ENCODE measurements around the gene CLNK.
A peak's percentile ranks its signal among the peaks of the same experiment; 100 is the strongest.

The CLNK gene, protein sequence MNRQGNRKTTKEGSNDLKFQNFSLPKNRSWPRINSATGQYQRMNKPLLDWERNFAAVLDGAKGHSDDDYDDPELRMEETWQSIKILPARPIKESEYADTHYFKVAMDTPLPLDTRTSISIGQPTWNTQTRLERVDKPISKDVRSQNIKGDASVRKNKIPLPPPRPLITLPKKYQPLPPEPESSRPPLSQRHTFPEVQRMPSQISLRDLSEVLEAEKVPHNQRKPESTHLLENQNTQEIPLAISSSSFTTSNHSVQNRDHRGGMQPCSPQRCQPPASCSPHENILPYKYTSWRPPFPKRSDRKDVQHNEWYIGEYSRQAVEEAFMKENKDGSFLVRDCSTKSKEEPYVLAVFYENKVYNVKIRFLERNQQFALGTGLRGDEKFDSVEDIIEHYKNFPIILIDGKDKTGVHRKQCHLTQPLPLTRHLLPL

DNA sequence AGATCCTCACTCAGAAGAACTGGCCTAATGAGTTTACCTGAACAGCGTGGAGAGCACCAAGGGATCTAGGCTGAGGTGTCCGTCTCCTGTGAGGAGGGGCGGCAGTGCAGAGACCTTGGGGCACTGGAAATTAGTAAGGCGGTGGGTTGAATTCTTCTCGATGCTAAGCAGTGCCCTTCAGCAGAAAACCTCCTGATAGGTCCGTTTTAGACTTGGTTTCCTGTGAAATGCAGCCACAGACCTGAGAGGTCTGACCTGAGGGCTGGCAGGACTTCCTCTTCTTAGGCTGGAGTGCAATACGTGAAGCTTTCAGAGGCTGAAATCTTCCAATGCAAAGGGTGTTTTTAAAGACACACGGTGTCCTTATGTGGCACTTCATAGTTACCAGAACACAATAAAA, at the start of gene CLNK:
CLNK (minus strand) TSS at position 138 of the 400 bp plus-strand sequence. CDS start 16,899 bp downstream, outside the sequence.
- Mint-ChIP-seq H3K9me3 (peaks cover 3% of the 10 kb centered on the region), H3K27ac (peak within 1 kb of the TSS; percentile 94), H3K4me1 (peaks cover 50% of the 10 kb centered on the region), H3K27me3 (no peaks in the 10 kb centered on the region), H3K36me3 (peaks cover 9% of the 10 kb centered on the region), H3K4me3 (peak within 1 kb of the TSS; percentile 82)
- peak; percentile 98 for ATAC-seq

DNA sequence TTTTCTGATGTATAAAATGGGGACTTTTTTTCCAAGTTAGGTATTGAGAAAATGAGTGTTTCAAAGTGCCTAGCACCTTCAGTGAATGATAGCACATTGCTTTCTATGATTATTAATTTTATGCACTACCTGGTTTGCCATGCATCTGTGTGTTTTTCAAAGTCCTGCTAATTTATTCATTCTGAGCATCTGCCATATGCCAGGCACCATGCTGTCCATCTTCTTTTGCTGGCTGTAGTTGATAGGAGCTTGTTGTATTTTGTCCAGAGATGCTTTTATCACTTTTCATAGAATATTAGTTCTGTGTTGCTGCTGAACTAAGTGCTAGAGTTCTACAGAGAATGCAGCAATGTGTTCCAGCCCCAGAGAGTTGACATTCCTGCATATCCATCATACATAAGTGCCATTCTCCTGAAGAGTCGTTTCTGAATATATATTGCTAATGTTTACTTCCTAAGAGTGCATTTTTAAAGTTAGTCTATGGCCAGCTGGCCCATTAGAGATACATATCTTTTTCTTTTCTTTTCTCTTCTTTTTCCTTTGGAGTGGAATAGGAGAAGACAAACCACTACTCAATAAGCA, 49.0 kb upstream of the CLNK start:
- H3K27me3 Mint-ChIP-seq, result no peaks in the 10 kb centered on the region
- peak overlapping the region; percentile 10 for H3K4me3 Mint-ChIP-seq
- peaks cover 58% of the 10 kb centered on the region for H3K4me1 Mint-ChIP-seq
- H3K9me3 Mint-ChIP-seq, result peaks cover 3% of the 10 kb centered on the region
- no peaks in the 10 kb centered on the region for H3K36me3 Mint-ChIP-seq
- no peak for ATAC-seq
- peak overlapping the region; percentile 88 for H3K27ac Mint-ChIP-seq

DNA sequence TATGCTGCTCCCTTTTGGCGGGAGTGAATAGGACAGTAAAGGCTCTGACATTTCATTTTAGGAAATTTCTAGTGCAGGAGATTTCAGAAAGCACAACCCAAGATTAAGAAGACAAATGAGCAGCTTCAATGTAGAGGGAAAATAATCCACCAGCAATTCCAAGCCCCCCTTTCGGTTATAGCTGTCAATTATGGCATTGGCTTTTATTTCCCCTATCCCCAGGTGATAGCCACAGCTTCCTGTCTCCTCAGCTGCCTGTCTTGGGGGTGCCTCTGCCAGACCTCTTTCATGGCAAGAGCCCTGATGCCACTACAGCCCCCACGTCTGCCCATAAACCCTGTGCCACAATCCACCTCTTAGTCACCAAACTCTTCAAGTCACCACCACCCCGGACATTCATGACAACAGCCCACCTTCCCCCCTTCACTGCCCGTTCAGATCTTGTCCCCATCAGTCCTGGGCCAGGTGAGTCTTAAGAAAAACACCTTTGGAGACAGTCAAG, 48.4 kb upstream of the CLNK start:
- no peak for ATAC-seq
- H3K4me1 Mint-ChIP-seq, result peaks cover 61% of the 10 kb centered on the region
- H3K27me3 Mint-ChIP-seq, result no peaks in the 10 kb centered on the region

DNA sequence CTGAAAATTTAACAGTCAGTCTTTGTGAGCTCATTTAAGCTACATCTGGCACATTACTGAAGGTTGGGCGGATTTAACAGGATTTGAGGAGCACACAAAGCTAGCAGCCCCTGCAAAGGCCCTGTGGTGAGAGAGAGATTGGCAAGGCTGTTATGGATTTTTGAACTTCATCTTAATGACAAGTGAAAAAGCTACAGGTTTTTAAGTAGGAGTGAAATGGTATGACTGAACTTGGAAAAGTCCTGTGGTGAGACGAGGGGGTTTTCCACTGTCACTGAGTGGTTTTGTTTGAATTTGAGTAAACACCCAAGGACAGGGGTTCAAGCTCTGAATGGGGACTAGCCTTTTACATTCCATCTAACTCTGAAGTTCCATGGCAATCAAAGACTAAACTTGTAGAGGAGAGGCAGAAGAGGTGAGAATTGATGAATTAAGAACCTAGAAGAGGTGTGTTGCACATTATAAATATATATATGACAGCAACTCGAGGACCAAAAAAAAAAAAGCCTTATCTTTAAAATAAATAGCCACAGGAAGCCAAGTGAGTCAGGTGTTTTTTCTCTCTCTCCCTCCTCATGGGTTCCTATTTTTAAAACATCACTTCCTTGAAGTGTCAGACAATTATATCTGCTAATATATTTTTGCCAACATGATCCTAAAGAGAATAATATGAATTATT, 47.8 kb upstream of the CLNK start:
- peaks cover 3% of the 10 kb centered on the region for H3K9me3 Mint-ChIP-seq
- H3K27me3 Mint-ChIP-seq, result no peaks in the 10 kb centered on the region
- H3K4me3 Mint-ChIP-seq, result peak overlapping the region; percentile 40
- peaks cover 67% of the 10 kb centered on the region for H3K4me1 Mint-ChIP-seq
- peak overlapping the region; percentile 88 for H3K27ac Mint-ChIP-seq
- ATAC-seq, result peak; percentile 34
- no peaks in the 10 kb centered on the region for H3K36me3 Mint-ChIP-seq

More for the DNA sequence above, 48.4 kb upstream of the CLNK start:
- Mint-ChIP-seq H3K27ac (peak overlapping the region; percentile 88), H3K36me3 (no peaks in the 10 kb centered on the region), H3K4me3 (peak overlapping the region; percentile 25), H3K9me3 (peaks cover 3% of the 10 kb centered on the region)

GRCh38 chr4:10731690-10732089, 47.1 kb upstream of the CLNK start:
- Mint-ChIP-seq H3K4me1 (peaks cover 74% of the 10 kb centered on the region), H3K27me3 (no peaks in the 10 kb centered on the region), H3K9me3 (peaks cover 3% of the 10 kb centered on the region), H3K27ac (peak overlapping the region; percentile 88), H3K4me3 (no peak overlapping the region), H3K36me3 (no peaks in the 10 kb centered on the region)
- ATAC-seq, result no peak

DNA sequence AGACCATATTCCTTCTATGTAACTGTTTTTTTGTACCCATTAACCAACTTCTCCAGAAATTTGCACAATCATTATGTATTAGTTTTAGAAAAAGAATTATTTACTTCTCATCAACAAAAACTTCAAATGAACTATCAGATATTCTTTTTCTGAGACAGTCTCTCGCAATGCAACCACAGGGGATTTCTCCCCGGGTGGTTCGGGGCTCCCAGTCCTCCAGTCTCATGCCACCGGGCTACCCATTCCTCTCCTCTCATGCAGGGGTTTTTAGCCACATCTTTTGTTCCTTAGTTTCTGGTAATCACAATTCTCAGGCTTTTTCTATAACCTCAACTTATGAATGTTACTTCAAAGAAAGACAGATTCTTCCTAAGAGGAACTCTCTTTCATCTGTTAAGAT, 46.6 kb upstream of the CLNK start:
- Mint-ChIP-seq H3K27ac (peak overlapping the region; percentile 88), H3K4me3 (peak overlapping the region; percentile 42), H3K27me3 (no peaks in the 10 kb centered on the region), H3K36me3 (no peaks in the 10 kb centered on the region), H3K9me3 (peaks cover 3% of the 10 kb centered on the region), H3K4me1 (peaks cover 75% of the 10 kb centered on the region)
- no peak for ATAC-seq

DNA sequence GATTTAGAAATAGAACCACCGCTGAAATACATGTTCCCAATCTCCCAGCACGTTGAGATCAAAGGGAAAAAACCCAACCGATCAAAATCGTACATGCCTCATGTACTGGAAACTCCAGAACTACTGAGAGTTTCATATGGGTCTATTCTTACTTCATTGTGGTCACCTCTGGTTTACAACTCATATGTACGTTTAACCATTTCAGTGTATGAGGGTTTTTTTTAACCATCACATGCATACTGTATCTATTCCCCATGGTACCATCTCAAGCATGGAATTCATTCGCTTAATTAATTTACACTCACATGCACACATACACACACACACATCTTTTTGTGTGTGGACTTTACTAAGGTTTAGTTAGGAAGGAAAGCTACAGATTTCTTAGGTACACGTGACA, 46.0 kb upstream of the CLNK start:
- H3K9me3 Mint-ChIP-seq, result peaks cover 3% of the 10 kb centered on the region
- peak; percentile 54 for ATAC-seq
- H3K36me3 Mint-ChIP-seq, result no peaks in the 10 kb centered on the region
- H3K4me3 Mint-ChIP-seq, result peak overlapping the region; percentile 36
- no peaks in the 10 kb centered on the region for H3K27me3 Mint-ChIP-seq
- H3K4me1 Mint-ChIP-seq, result peaks cover 75% of the 10 kb centered on the region
- peak overlapping the region; percentile 88 for H3K27ac Mint-ChIP-seq

- Mint-ChIP-seq H3K27ac (peak overlapping the region; percentile 88), H3K27me3 (no peaks in the 10 kb centered on the region), H3K9me3 (peaks cover 3% of the 10 kb centered on the region), H3K36me3 (no peaks in the 10 kb centered on the region), H3K4me3 (peak overlapping the region; percentile 36), H3K4me1 (peaks cover 72% of the 10 kb centered on the region)
- ATAC-seq, result no peak
Observed at GRCh38 chr4:10730019-10730418, 45.5 kb upstream of the CLNK start.

DNA sequence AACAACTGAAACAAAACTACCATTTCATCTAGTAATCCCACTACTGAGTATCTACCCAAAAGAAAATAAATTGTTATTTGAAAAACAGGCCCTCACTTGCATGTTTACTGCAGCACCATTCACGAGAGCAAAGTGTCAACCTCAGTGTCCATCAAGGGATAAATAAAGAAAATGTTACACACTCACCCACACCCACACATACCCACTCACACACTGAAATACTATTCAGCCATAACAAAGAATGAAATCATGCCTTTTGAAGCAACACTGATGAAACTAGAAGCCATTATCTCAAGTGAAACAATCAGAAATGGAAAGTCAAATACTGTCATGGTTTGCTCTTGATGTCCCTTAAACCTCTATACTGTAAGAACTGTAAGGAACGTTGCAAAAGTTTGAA, 44.8 kb upstream of the CLNK start:
- no peaks in the 10 kb centered on the region for H3K36me3 Mint-ChIP-seq
- H3K4me1 Mint-ChIP-seq, result peaks cover 77% of the 10 kb centered on the region
- peak overlapping the region; percentile 88 for H3K27ac Mint-ChIP-seq
- no peak for ATAC-seq
- no peaks in the 10 kb centered on the region for H3K27me3 Mint-ChIP-seq
- peaks cover 3% of the 10 kb centered on the region for H3K9me3 Mint-ChIP-seq
- H3K4me3 Mint-ChIP-seq, result no peak overlapping the region

- no peak overlapping the region for H3K4me3 Mint-ChIP-seq
- peak overlapping the region; percentile 88 for H3K27ac Mint-ChIP-seq
- H3K4me1 Mint-ChIP-seq, result peaks cover 77% of the 10 kb centered on the region
- peaks cover 5% of the 10 kb centered on the region for H3K9me3 Mint-ChIP-seq
- no peaks in the 10 kb centered on the region for H3K36me3 Mint-ChIP-seq
- no peaks in the 10 kb centered on the region for H3K27me3 Mint-ChIP-seq
- peak; percentile 38 for ATAC-seq
Observed at GRCh38 chr4:10728016-10728415, 43.4 kb upstream of the CLNK start.

- H3K36me3 Mint-ChIP-seq, result no peaks in the 10 kb centered on the region
- peaks cover 5% of the 10 kb centered on the region for H3K9me3 Mint-ChIP-seq
- peak; percentile 86 for ATAC-seq
- peaks cover 77% of the 10 kb centered on the region for H3K4me1 Mint-ChIP-seq
- H3K4me3 Mint-ChIP-seq, result no peak overlapping the region
- no peaks in the 10 kb centered on the region for H3K27me3 Mint-ChIP-seq
- H3K27ac Mint-ChIP-seq, result peak overlapping the region; percentile 88
Observed at GRCh38 chr4:10727140-10727880, 42.7 kb upstream of the CLNK start.

GRCh38 chr4:10722957-10723356, 38.4 kb upstream of the CLNK start:
- H3K9me3 Mint-ChIP-seq, result peaks cover 5% of the 10 kb centered on the region
- peak overlapping the region; percentile 31 for H3K27ac Mint-ChIP-seq
- no peak overlapping the region for H3K4me3 Mint-ChIP-seq
- H3K36me3 Mint-ChIP-seq, result peaks cover 10% of the 10 kb centered on the region
- H3K4me1 Mint-ChIP-seq, result peaks cover 62% of the 10 kb centered on the region
- peaks cover 6% of the 10 kb centered on the region for H3K27me3 Mint-ChIP-seq
- ATAC-seq, result peak; percentile 72

- Mint-ChIP-seq H3K27ac (peak overlapping the region; percentile 31), H3K27me3 (peaks cover 6% of the 10 kb centered on the region), H3K4me3 (peak overlapping the region; percentile 1), H3K36me3 (peaks cover 10% of the 10 kb centered on the region), H3K4me1 (peaks cover 48% of the 10 kb centered on the region), H3K9me3 (peaks cover 5% of the 10 kb centered on the region)
- ATAC-seq, result no peak
Observed at GRCh38 chr4:10721616-10722015, 37.0 kb upstream of the CLNK start.

DNA sequence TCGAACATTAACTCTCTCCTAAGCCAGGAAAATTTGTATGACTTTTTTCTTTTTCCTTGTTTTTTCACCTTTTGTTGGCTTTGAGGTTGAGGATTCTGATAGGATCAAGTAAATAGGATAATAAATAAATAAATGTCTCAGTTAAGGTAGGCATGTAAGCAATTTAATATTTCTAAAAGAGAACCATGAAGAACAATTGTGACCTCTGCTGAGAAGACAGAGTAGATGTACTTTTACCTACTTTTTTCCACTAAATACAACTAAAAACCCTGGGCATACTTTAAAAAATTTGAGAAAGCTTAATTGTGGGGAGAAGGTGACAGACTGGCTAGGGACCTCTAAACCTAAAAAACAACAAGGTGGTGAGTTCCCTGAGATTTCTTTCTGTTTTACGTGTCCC, 31.6 kb upstream of the CLNK start:
- Mint-ChIP-seq H3K4me3 (no peak overlapping the region), H3K27ac (no peak overlapping the region), H3K9me3 (peaks cover 7% of the 10 kb centered on the region)

GRCh38 chr4:10715696-10716095, 31.1 kb upstream of the CLNK start:
- H3K27ac Mint-ChIP-seq, result no peak overlapping the region
- ATAC-seq, result no peak

More for the DNA sequence above, 31.6 kb upstream of the CLNK start:
- no peak for ATAC-seq
- peaks cover 14% of the 10 kb centered on the region for H3K36me3 Mint-ChIP-seq
- peaks cover 8% of the 10 kb centered on the region for H3K4me1 Mint-ChIP-seq
- H3K27me3 Mint-ChIP-seq, result peaks cover 6% of the 10 kb centered on the region

More at GRCh38 chr4:10715696-10716095, 31.1 kb upstream of the CLNK start:
- H3K27me3 Mint-ChIP-seq, result peaks cover 6% of the 10 kb centered on the region
- peaks cover 7% of the 10 kb centered on the region for H3K9me3 Mint-ChIP-seq
- peaks cover 8% of the 10 kb centered on the region for H3K4me1 Mint-ChIP-seq
- peaks cover 14% of the 10 kb centered on the region for H3K36me3 Mint-ChIP-seq
- H3K4me3 Mint-ChIP-seq, result no peak overlapping the region

All from stimulated activated memory B cell treated with anti-CD40 and anti-IgM and Interleukin-4, amounts not matched to agents 10 μg/mL and 1 μg/mL and 100 μg/mL, for 72 hours (primary cell).